HG03060 (cell line): ENCODE results near the gene FBXL13.
"Not testable (repeated sequence)": the region's sequence is repeated elsewhere in the genome, so short reads cannot be mapped to it uniquely, and the experiment has no call there.

ENCODE experiments used
- ATAC-seq: cut with Tn5 transposase; IDR thresholded peaks from one replicate; pipeline ENCODE4 v1.9.1; 2021; ENCODE audit warnings: low read depth, moderate number of reproducible peaks; ENCODE audit not compliant: unreplicated experiment

Gene FBXL13

DNA sequence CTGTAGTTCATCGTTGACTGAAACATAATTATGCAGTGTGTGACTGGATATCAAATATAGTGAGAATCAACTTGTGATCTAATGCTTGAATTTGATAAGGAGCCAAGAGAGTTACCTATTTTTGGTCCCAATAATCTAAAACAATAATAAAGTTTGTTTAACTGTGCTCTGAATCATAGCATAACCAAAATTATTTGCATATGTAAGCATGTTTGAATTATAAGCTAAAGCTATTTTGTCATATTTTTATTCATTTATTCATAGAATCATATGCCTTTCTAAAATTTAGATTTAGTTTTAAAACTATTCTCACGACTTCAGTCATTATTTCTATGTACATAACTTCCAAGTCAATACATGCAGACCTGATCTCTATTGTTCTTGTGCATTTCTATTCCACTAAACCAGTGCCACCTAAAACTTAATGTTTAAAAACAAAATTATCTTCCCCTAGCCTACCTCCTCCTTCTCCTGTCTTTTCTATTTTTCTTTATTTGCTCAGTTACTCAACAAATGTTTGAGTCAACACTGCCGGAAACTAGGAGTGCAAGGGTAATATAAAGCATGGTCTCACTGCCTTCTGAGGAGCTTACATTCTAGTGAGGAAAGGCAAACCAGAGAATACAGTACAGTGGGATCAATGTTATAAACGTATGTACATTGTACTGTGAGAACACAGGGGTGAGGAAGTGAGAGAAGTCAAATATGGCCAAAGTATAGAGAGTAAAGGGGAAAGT lies 284.1 kb downstream of the FBXL13 start:
- not testable (repeated sequence) for ATAC-seq

DNA sequence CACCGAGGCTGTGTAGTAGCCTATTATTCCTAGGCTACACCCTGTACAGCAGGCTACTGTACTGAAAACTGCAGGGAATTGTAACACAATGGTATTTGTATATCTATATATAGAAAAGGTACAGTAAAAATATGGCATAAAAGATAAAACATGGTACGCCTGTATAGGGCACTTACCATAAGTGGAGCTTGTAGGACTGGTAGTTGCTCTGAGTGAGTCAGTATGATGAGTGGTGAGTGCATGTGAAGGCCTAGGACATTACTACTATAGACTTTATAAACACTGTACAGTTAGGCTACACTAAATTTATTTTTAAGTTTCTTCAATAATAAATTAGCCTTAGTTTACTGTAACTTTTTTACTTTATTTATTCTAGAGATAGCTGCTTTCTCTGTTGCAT lies 285.8 kb downstream of the FBXL13 start:
- not testable (repeated sequence) for ATAC-seq

DNA sequence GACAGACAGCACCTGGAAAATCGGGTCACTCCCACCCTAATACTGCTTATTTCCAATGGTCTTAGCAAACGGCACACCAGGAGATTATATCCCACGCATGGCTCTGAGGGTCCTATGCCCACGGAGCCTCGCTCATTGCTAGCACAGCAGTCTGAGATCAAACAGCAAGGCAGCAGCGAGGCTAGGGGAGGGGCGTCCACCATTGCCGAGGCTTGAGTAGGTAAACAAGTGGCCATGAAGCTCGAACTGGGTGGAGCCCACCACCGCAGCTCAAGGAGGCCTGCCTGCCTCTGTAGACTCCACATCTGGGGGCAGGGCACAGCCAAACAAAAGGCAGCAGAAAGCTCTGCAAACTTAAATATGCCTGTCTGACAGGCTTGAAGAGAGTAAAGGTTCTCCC lies 293.7 kb downstream of the FBXL13 start:
- ATAC-seq, result not testable (repeated sequence)

DNA sequence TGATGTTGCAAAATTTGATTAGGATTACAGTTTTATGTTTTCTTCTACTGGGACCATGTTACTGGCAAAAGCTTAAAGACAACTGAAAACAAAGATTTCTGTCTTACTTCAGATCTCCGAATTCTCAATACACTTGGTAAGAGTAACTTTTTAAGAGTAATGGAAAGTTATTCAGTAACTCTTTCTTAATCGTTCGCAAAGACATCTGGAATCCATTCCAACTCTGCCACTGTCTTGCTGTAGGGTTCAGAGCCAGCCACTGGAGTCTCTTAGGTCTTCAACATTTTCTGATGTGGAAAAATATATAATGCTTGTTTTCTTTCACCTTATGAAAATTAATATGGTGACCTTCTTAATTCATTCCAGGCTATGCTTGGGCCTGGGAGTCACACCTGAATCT lies 295.9 kb downstream of the FBXL13 start:
- ATAC-seq, result not testable (repeated sequence)

DNA sequence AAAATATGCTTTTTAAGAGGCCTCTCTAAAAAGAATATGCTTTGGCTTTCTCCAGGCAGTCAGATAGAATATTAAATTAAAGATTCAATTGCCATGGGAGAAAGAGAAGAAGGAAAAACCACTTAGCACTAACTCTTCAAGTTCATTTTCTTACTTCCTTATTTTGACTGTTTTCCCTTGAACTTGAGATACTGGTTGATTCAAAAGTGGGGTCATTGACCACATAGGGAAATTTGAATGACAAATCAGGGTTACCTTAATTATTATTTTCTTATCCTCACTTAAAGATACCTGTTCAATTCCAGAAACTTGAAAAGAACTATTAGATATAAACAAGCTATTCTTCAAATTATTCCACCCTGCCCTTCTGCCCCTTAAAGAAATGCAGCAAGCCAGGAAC lies 298.4 kb downstream of the FBXL13 start:
- ATAC-seq, result not testable (repeated sequence)

DNA sequence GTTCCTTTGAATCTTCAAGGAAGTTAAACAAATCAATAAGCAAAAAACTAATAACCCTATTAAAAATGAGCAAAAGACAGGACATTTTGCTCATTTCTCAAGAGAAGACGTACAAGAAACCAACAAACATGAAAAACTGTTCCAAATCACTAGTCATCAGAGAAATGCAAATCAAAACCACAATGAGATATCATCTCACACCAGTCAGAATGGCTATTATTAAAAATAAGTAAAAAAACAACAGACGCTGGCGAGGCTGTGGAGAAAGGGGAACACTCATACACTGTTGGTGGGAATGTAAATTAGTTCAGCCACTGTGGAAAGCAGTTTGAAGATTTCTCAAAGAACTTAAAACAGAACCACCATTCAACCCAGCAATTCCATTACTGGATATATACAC lies 304.1 kb downstream of the FBXL13 start:
- ATAC-seq, result peak; percentile 40

DNA sequence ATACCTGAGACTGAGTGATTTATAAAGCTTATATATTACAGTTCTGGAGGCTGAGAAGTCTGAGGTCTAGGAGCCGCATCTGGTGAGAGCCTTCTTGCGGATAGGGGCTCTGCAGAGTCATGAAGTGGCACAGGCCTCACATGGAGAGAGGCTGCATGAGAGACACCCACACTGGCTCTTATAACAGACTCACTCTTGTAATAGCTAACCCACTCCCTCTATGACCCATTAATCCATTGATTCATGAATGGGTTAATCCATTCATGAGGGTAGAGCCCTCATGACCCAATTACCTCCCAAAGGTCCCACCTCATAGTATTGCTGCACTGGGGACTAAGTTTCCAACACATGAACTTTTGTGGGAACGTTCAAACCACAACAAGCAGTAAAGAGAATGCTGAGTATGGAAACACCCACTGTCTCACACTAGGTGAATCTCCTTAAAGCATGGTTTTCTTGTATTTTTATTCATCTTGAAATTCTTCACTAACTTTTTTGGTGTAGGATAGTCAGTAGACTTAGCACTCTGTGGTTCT lies 304.9 kb downstream of the FBXL13 start:
- not testable (repeated sequence) for ATAC-seq

DNA sequence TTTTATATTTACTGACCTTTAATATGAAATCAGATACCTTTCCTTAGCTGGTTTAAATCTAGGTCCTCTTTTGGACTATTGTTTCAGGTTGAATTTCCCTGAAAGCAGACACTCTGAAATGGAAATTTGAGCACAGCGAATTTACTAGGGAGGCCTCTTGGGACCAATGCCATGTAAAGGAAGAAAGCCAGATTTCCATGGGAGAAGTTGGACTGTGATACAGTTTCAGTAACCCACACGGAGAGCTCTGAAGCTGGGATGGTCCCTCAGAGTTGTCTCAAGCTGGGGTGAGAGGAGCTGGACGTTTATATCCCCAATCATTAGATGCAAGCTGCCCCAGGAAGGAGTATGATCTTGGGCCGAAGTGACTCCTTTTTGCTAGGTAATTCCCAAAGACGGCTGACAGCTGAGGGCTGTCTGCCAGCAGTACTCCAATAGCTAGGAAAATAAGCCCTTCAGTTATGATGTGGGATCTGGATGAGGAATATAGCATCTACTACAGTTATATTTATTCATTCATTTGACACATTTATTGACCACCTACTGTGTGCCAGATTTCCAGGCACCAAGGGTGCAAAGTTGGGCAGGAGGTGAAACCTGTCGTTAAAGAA lies 311.2 kb downstream of the FBXL13 start:
- ATAC-seq, result not testable (repeated sequence)
